Sigmoid colon (tissue), 7 donors: ENCODE measurements around the gene COL23A1. TPM values are rescaled to one million over a fixed set of nuclear protein-coding genes. Genes with fewer than 3 reads are reported as not detected.

ENCODE experiments used
- DNase-seq: peaks from one replicate; pipeline ENCODE4 v3.0.0-alpha.2; 2019
- H3K27ac ChIP-seq, 4 donors: fragments of 200-600 bp; sonication (generic); one replicate each; pipeline ENCODE4 v1.5.1; 2016 to 2019; ENCODE audit warnings: mild to moderate bottlenecking in 1 of 4
- H3K27me3 ChIP-seq, 3 donors: fragments of 200-600 bp; sonication (generic); one replicate each; pipeline ENCODE4 v1.5.1; 2019; ENCODE audit warnings: mild to moderate bottlenecking in 1 of 3
- H3K36me3 ChIP-seq, 4 donors: fragments of 200-600 bp; sonication (generic); one replicate each; pipeline ENCODE4 v1.5.1; 2016 to 2019
- H3K4me1 ChIP-seq, 4 donors: fragments of 200-600 bp; sonication (generic); one replicate each; pipeline ENCODE4 v1.5.1; 2017 to 2019
- H3K4me3 ChIP-seq, 4 donors: fragments of 200-600 bp; sonication (generic); one replicate each; pipeline ENCODE4 v1.5.1; 2017 to 2019; ENCODE audit warnings: mild to moderate bottlenecking in 2 of 4, moderate library complexity in 1 of 4
- H3K9me3 ChIP-seq, 4 donors: fragments of 200-600 bp in 3 of 4; sonication (generic) in 3 of 4; one replicate each; pipeline versions ENCODE4 v1.5.1 to v1.6.1; 2013 to 2019
- EP300 ChIP-seq, 4 donors: sonication (generic); formaldehyde crosslinking; IDR thresholded peaks; one replicate each; pipeline ENCODE4 v1.6.1; 2017; ENCODE audit warnings: antibody characterized with exemption in 4 of 4
- POLR2A ChIP-seq, 2 donors: fragments of 450-650 bp; IDR thresholded peaks; one replicate each; pipeline ENCODE4 v1.6.1; 2016; ENCODE audit warnings: antibody characterized with exemption in 2 of 2, mild to moderate bottlenecking in 2 of 2, moderate library complexity in 2 of 2
- POLR2AphosphoS5 ChIP-seq, 4 donors: sonication (generic); formaldehyde crosslinking; IDR thresholded peaks; one replicate each; pipeline ENCODE4 v1.6.1; 2017; ENCODE audit warnings: antibody characterized with exemption in 4 of 4
- WGBS, 2 donors: extraction: QIAGEN DNeasy Blood & Tissue Kit; methylation state at CpG; one replicate each; pipeline ENCODE4 v1.1.7; 2013; 5-methylcytosine and 5-hydroxymethylcytosine counted together
- intact Hi-C: fragments of 100-400 bp; cut with DNase I; formaldehyde crosslinking; loops from one replicate; pipeline ENCODE4 v1.15.1; 2023
- polyA plus RNA-seq, 3 donors: library from polyadenylated mRNA; stranded (reverse); fragments of 200-250 nt; gene quantifications; one replicate each; pipeline ENCODE4 v1.2.3, GENCODE V29; 2013
- total RNA-seq, 4 donors: library from RNA; depleted of rRNA; stranded (reverse); fragments of >200 nt; gene quantifications; one replicate each; pipeline ENCODE4 v1.1.0, GENCODE V29; 2016
- TF ChIP-seq, protein P1 (sequence below), 4 experiments: fragments of 450-650 bp in 3 of 4; fragments of 200-600 bp in 1 of 4; IDR thresholded peaks; one replicate each; pipeline ENCODE4 v1.5.1; 2016 to 2019; ENCODE audit warnings: antibody characterized with exemption in 4 of 4, mild to moderate bottlenecking in 3 of 4, moderate library complexity in 2 of 4
- donor health status: healthy with polysubstance abuse.
- donor health status: Bipolar disorder and iron deficiency.
- donor health status: healthy.

Gene COL23A1
- total and polyA plus RNA-seq, 7 donors = 0.28 to 1.2 (median 0.57) TPM; not detected in 1

GRCh38 chr5:178436326-178436940 is 153.8 kb downstream of the COL23A1 start:
- DNase-seq = peak; percentile 27
- Histone ChIP-seq H3K9me3 (no peaks in the 10 kb centered on the region), H3K36me3 (no peaks in the 10 kb centered on the region), H3K27me3 (peaks cover 0 to 21% (median 0%) of the 10 kb centered on the region in 3 donors), H3K4me3 (no peak overlapping the region), H3K4me1 (no peaks in the 10 kb centered on the region), H3K27ac (no peak overlapping the region)
- intact Hi-C loops = no loop called here
- TF ChIP-seq, protein P1, sequence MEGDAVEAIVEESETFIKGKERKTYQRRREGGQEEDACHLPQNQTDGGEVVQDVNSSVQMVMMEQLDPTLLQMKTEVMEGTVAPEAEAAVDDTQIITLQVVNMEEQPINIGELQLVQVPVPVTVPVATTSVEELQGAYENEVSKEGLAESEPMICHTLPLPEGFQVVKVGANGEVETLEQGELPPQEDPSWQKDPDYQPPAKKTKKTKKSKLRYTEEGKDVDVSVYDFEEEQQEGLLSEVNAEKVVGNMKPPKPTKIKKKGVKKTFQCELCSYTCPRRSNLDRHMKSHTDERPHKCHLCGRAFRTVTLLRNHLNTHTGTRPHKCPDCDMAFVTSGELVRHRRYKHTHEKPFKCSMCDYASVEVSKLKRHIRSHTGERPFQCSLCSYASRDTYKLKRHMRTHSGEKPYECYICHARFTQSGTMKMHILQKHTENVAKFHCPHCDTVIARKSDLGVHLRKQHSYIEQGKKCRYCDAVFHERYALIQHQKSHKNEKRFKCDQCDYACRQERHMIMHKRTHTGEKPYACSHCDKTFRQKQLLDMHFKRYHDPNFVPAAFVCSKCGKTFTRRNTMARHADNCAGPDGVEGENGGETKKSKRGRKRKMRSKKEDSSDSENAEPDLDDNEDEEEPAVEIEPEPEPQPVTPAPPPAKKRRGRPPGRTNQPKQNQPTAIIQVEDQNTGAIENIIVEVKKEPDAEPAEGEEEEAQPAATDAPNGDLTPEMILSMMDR (IDR thresholded peaks at IDR 0.05) = no peak
- TF ChIP-seq EP300 (IDR thresholded peaks at IDR 0.05) (no peak), POLR2A (IDR thresholded peaks at IDR 0.05) (no peak), POLR2AphosphoS5 (IDR thresholded peaks at IDR 0.05) (no peak)
- WGBS, 2 donors = 66 to 81% methylated on average over 13 of the region's 13 CpGs

- H3K27ac ChIP-seq = no peak overlapping the region
- peak; percentile 52 for DNase-seq
- peaks cover 0 to 21% (median 0%) of the 10 kb centered on the region in 3 donors for H3K27me3 ChIP-seq
- intact Hi-C loops = no loop called here
- TF ChIP-seq EP300 (IDR thresholded peaks at IDR 0.05) (no peak), POLR2AphosphoS5 (IDR thresholded peaks at IDR 0.05) (no peak), POLR2A (IDR thresholded peaks at IDR 0.05) (no peak)
- TF ChIP-seq, protein P1 (IDR thresholded peaks at IDR 0.05) = no peak
- H3K36me3 ChIP-seq = no peaks in the 10 kb centered on the region
- no peaks in the 10 kb centered on the region for H3K9me3 ChIP-seq
- H3K4me1 ChIP-seq = no peaks in the 10 kb centered on the region
- WGBS, 2 donors = 86 to 89% methylated on average over 22 of the region's 22 CpGs
- H3K4me3 ChIP-seq = no peak overlapping the region
Measured at GRCh38 chr5:178435321-178436238, 154.6 kb downstream of the COL23A1 start.

GRCh38 chr5:178434851-178435250 is 155.3 kb downstream of the COL23A1 start:
- DNase-seq = peak; percentile 64
- TF ChIP-seq EP300 (IDR thresholded peaks at IDR 0.05) (no peak), POLR2AphosphoS5 (IDR thresholded peaks at IDR 0.05) (no peak), POLR2A (IDR thresholded peaks at IDR 0.05) (no peak)
- TF ChIP-seq, protein P1 (IDR thresholded peaks at IDR 0.05) = no peak
- 77 to 78% methylated on average over 17 of the region's 17 CpGs for WGBS, 2 donors
- H3K27ac ChIP-seq = no peak overlapping the region
- no peaks in the 10 kb centered on the region for H3K36me3 ChIP-seq
- H3K27me3 ChIP-seq = peaks cover 0 to 21% (median 0%) of the 10 kb centered on the region in 3 donors
- intact Hi-C loops = no loop called here
- no peaks in the 10 kb centered on the region for H3K4me1 ChIP-seq
- H3K9me3 ChIP-seq = no peaks in the 10 kb centered on the region
- no peak overlapping the region for H3K4me3 ChIP-seq

DNA sequence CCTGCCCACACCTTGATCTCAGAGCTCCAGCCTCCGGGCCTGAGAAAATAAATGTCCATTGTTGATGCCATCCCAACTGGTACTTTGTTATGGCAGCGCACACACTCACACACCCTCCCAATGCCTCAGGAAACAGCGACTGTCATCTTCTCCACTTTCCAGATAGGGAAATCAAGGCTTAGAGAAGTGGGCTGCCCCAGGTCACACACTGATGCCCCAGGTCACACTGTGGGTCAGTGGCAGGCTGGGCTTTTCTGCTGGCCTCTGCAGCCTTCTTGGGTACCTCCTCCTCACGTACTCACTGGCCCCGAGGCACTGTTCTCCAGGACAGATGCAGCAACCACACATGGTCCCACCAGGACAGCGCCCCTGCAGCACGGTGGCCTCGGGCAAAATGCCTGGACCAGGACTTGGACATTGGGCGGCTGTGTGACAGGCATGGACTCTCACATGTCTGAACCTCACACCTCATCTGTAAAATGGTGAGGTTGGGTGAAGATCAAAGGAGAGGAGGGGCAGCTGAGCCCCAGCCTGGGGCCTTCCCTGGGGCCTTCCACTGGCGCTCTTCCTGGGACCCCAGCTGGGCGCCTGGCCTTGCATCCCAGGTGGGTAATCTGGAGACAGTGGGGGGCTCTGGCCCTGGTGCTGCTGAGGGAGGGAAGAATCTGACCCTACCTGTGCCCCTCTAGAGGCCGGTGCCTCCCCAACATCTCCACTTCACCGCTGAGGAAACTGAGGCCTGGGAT is 156.0 kb downstream of the COL23A1 start:
- intact Hi-C loops = no loop called here
- peak; percentile 56 for DNase-seq
- Histone ChIP-seq H3K36me3 (no peaks in the 10 kb centered on the region), H3K9me3 (no peaks in the 10 kb centered on the region), H3K27ac (no peak overlapping the region), H3K4me3 (no peak overlapping the region), H3K27me3 (peaks cover 0 to 18% (median 0%) of the 10 kb centered on the region in 3 donors), H3K4me1 (no peaks in the 10 kb centered on the region)
- TF ChIP-seq POLR2AphosphoS5 (IDR thresholded peaks at IDR 0.05) = no peak
- TF ChIP-seq POLR2A (IDR thresholded peaks at IDR 0.05) = no peak
- TF ChIP-seq EP300 (IDR thresholded peaks at IDR 0.05) = no peak
- TF ChIP-seq, protein P1 (IDR thresholded peaks at IDR 0.05) = no peak
- WGBS, 2 donors = 85 to 91% methylated on average over 13 of the region's 13 CpGs
